Measurements from ENCODE around the gene LCORL. TPM values are rescaled to one million over a fixed set of nuclear protein-coding genes. Genes with fewer than 3 reads are reported as not detected.

Gene LCORL
- total and polyA plus RNA-seq, 2 of the 4 experiments (the other 2 are of a cell fraction): 2.1 to 5.0 TPM

- in situ Hi-C loops (cut with MboI; ENCODE audit: low sequenced_read_pairs) (no loop called here), intact Hi-C loops (cut with micrococcal nuclease) (no loop called here), dilution Hi-C loops (cut with HindIII; ENCODE audit: low sequenced_read_pairs, unreplicated experiment) (no loop called here)
- TF ChIP-seq POLR2A (IDR thresholded peaks at IDR 0.05; ENCODE audit: low read depth, low read length) (no peak), CHD1 (IDR thresholded peaks at IDR 0.05; ENCODE audit: low read depth, low read length) (no peak), MAFK (IDR thresholded peaks at IDR 0.05; ENCODE audit: low read depth, low read length) (no peak), CTCF (conservative IDR thresholded peaks at IDR 0.05; ENCODE audit: low read depth, low read length) (no peak), MXI1 (IDR thresholded peaks at IDR 0.05; ENCODE audit: borderline replicate concordance, low read depth, low read length) (no peak), USF2 (IDR thresholded peaks at IDR 0.05; ENCODE audit: low read depth, low read length) (no peak), CEBPB (IDR thresholded peaks at IDR 0.05; ENCODE audit: low read depth, low read length) (peak; percentile 58)
- Histone ChIP-seq H2BK20ac (ENCODE audit: low read depth, low read length) (no peak overlapping the region), H4K20me1 (ENCODE audit: insufficient read depth, low read length) (no peaks in the 10 kb centered on the region), H3K79me1 (ENCODE audit: low read depth in 1 of 2, low read length in 2 of 2) (no peaks in the 10 kb centered on the region), H3K4me1 (ENCODE audit: control insufficient read depth, insufficient read depth, low read length) (peaks cover 2% of the 10 kb centered on the region; the same call in 1 of the 2 replicates), H2AFZ (replicated peaks; ENCODE audit: low read length, poor library complexity) (no peak overlapping the region), H4K5ac (ENCODE audit: low read depth, low read length) (no peak overlapping the region), H3K56ac (ENCODE audit: extremely low read depth, insufficient read depth, low read length) (no peak overlapping the region), H3K9me1 (ENCODE audit: insufficient read depth, low read length) (no peaks in the 10 kb centered on the region), H2BK5ac (ENCODE audit: low read depth, low read length, poor library complexity, severe bottlenecking) (peak overlapping the region; percentile 32), H4K8ac (ENCODE audit: low read depth in 2 of 2, low read length in 2 of 2) (no peak overlapping the region), H2BK15ac (ENCODE audit: low read depth, low read length) (no peak overlapping the region), H3K18ac (ENCODE audit: low read depth, low read length) (no peak overlapping the region), H3K23ac (ENCODE audit: low read depth, low read length) (no peak overlapping the region), H2BK120ac (ENCODE audit: low read depth, low read length) (no peak overlapping the region), H3K9me3 (ENCODE audit: control insufficient read depth, insufficient read depth, low read length) (no peaks in the 10 kb centered on the region), H3K9ac (ENCODE audit: low read depth, low read length) (no peak overlapping the region), H4K91ac (ENCODE audit: insufficient read depth, low read depth, low read length) (no peak overlapping the region), H3K4me2 (ENCODE audit: low read depth, low read length) (peak overlapping the region; percentile 67; the same call in 1 of the 2 replicates), H2AK9ac (replicated peaks; ENCODE audit: low read depth, low read length, poor library complexity) (no peak overlapping the region), H3K27me3 (ENCODE audit: control insufficient read depth, insufficient read depth, low read length) (no peaks in the 10 kb centered on the region), H3K4ac (ENCODE audit: low read depth, low read length) (no peak overlapping the region), H2AK5ac (ENCODE audit: low read depth, low read length) (no peak overlapping the region), H3K36me3 (ENCODE audit: control insufficient read depth, insufficient read depth, low read length) (no peaks in the 10 kb centered on the region), H3K4me3 (ENCODE audit: insufficient read depth, low read depth, low read length) (no peak overlapping the region), H3K27ac (ENCODE audit: insufficient read depth, low read length) (no peak overlapping the region), H3K14ac (replicated peaks; ENCODE audit: low read depth, low read length) (no peak overlapping the region)
- DNase-seq (peak; percentile 85), ATAC-seq (ENCODE audit: low read depth) (peak; percentile 95)
- WGBS, 2 experiments (ENCODE audit: extremely low coverage in 2 of 2, insufficient read length in 1 of 2): no CpG with 5 or more reads among the region's 2 CpGs
- ChIA-PET CTCF (interaction anchor here (1.1 kb wide), 1 partner anchor 21 kb away, joined by 3 read pairs; no protein-coding TSS in a partner anchor), POLR2A (ENCODE audit: unreplicated experiment) (no interaction called here)
- BruUV-seq (replicated peaks): no TSS peak
Measured at GRCh38 chr4:17869327-17869726, 152.2 kb downstream of the LCORL start.
